A673 (cell line): ENCODE results near the gene MGAT5. TPM values are rescaled to one million over a fixed set of nuclear protein-coding genes. Genes with fewer than 3 reads are reported as not detected.

Experiments
- BruUV-seq: library from RNA; stranded (reverse); fragments of 400-500 nt; replicated peaks from 2 replicates; lab custom pipeline; 2021; lab: Mats Ljungman, UMichigan
- CTCF ChIA-PET: fragments of 300-600 bp; sonication (Branson Sonifier 250); formaldehyde crosslinking; loops from one replicate; lab custom pipeline; 2022; ENCODE audit warnings: antibody characterized with exemption; lab: Charles Lee
- POLR2A ChIA-PET: fragments of 300-600 bp; sonication (Branson Sonifier 250); formaldehyde crosslinking; loops from one replicate; lab custom pipeline; 2022; ENCODE audit warnings: antibody characterized with exemption; ENCODE audit not compliant: low non-redundant PET; lab: Charles Lee
- DNase-seq: peaks from one replicate; pipeline ENCODE4 v3.0.0-alpha.2; 2015; ENCODE audit warnings: low spot score
- H3K27ac ChIP-seq: fragments of 200-600 bp; sonication (generic); 2 replicates; pipeline ENCODE4 v1.5.1; 2016; ENCODE audit warnings: mixed run types, low read depth, mild to moderate bottlenecking, mixed read lengths, antibody characterized with exemption, low read length; ENCODE audit not compliant: poor library complexity, severe bottlenecking
- H3K27me3 ChIP-seq: fragments of 200-600 bp; sonication (generic); replicated peaks from 2 replicates; pipeline ENCODE4 v1.6.1; 2017; ENCODE audit warnings: mixed run types, low read depth, mild to moderate bottlenecking, mixed read lengths, antibody characterized with exemption, low read length; ENCODE audit not compliant: insufficient read depth, poor library complexity
- H3K36me3 ChIP-seq: fragments of 200-600 bp; sonication (generic); 2 replicates; pipeline ENCODE4 v1.6.1; 2016; ENCODE audit warnings: mixed run types, mild to moderate bottlenecking, mixed read lengths, antibody characterized with exemption, low read length; ENCODE audit not compliant: insufficient read depth, poor library complexity, severe bottlenecking
- H3K4me1 ChIP-seq: fragments of 200-600 bp; sonication (generic); 2 replicates; pipeline ENCODE4 v1.6.1; 2017; ENCODE audit warnings: mixed run types, mild to moderate bottlenecking, mixed read lengths, antibody characterized with exemption, low read length; ENCODE audit not compliant: insufficient read depth, poor library complexity, severe bottlenecking
- H3K4me3 ChIP-seq: fragments of 200-600 bp; sonication (generic); 2 replicates; pipeline ENCODE4 v1.5.1; 2016; ENCODE audit warnings: low read depth, mixed run types, mild to moderate bottlenecking, mixed read lengths, low read length; ENCODE audit not compliant: poor library complexity, severe bottlenecking
- H3K9me3 ChIP-seq: fragments of 200-600 bp; sonication (generic); 2 replicates; pipeline ENCODE4 v1.6.1; 2016; ENCODE audit warnings: mixed run types, low read depth, mild to moderate bottlenecking, mixed read lengths, antibody characterized with exemption, low read length; ENCODE audit not compliant: poor library complexity, severe bottlenecking
- CTCF ChIP-seq: fragments of 300-800, 200-600 bp; sonication (generic); conservative IDR thresholded peaks from 2 replicates; pipeline ENCODE4 v1.5.1; 2017; ENCODE audit warnings: low read depth, mild to moderate bottlenecking, antibody characterized with exemption, low read length, moderate library complexity, mixed read lengths
- EZH2 ChIP-seq: fragments of 200-600 bp; sonication (generic); IDR thresholded peaks from 2 replicates; pipeline ENCODE4 v1.6.1; 2017; ENCODE audit warnings: borderline replicate concordance, low read depth, mild to moderate bottlenecking, mixed read lengths, antibody characterized with exemption, low read length; ENCODE audit not compliant: poor library complexity, severe bottlenecking
- intact Hi-C: fragments of 100-400 bp; cut with micrococcal nuclease; formaldehyde crosslinking; loops from one replicate; pipeline ENCODE4 v1.10.0; 2022; ENCODE audit not compliant: unreplicated experiment
- total RNA-seq: library from RNA; stranded (reverse); gene quantifications from 2 replicates; pipeline ENCODE4 v1.2.3, GENCODE V29; 2021

Gene MGAT5
- total RNA-seq, 1 experiment from 2014 or later = 11.0 TPM

GRCh38 chr2:134391751-134392160 is 137.9 kb downstream of the MGAT5 start:
- intact Hi-C loops = no loop called here
- Histone ChIP-seq H3K27ac (no peak overlapping the region), H3K36me3 (no peaks in the 10 kb centered on the region), H3K27me3 (no peaks in the 10 kb centered on the region), H3K4me1 (no peaks in the 10 kb centered on the region), H3K4me3 (no peak overlapping the region), H3K9me3 (no peaks in the 10 kb centered on the region)
- CTCF ChIA-PET = no interaction called here
- BruUV-seq = no TSS peak
- no peak for DNase-seq
- TF ChIP-seq EZH2 = no peak
- POLR2A ChIA-PET = no interaction called here

- BruUV-seq = no TSS peak
- intact Hi-C loops = no loop called here
- ChIA-PET POLR2A (no interaction called here), CTCF (no interaction called here)
- Histone ChIP-seq H3K4me1 (no peaks in the 10 kb centered on the region), H3K9me3 (no peaks in the 10 kb centered on the region), H3K27me3 (no peaks in the 10 kb centered on the region), H3K27ac (no peak overlapping the region), H3K36me3 (no peaks in the 10 kb centered on the region), H3K4me3 (no peak overlapping the region)
- TF ChIP-seq EZH2 (no peak), CTCF (no peak)
- DNase-seq = no peak
Measured at GRCh38 chr2:134392442-134393074, 138.7 kb downstream of the MGAT5 start.

GRCh38 chr2:134393075-134393461 is 139.2 kb downstream of the MGAT5 start:
- ChIA-PET CTCF (no interaction called here), POLR2A (no interaction called here)
- Histone ChIP-seq H3K27ac (no peak overlapping the region), H3K4me1 (no peaks in the 10 kb centered on the region), H3K36me3 (no peaks in the 10 kb centered on the region), H3K9me3 (no peaks in the 10 kb centered on the region), H3K27me3 (no peaks in the 10 kb centered on the region), H3K4me3 (no peak overlapping the region)
- no peak for DNase-seq
- BruUV-seq = no TSS peak
- TF ChIP-seq EZH2 (no peak), CTCF (no peak)
- intact Hi-C loops = no loop called here

- H3K27me3 ChIP-seq = no peaks in the 10 kb centered on the region
- intact Hi-C loops = no loop called here
- no peaks in the 10 kb centered on the region for H3K36me3 ChIP-seq
- no peak for TF ChIP-seq EZH2
- no peak for TF ChIP-seq CTCF
- no peaks in the 10 kb centered on the region for H3K4me1 ChIP-seq
- CTCF ChIA-PET = no interaction called here
- no peaks in the 10 kb centered on the region for H3K9me3 ChIP-seq
- no TSS peak for BruUV-seq
- H3K27ac ChIP-seq = no peak overlapping the region
- no peak overlapping the region for H3K4me3 ChIP-seq
- no peak for DNase-seq
- POLR2A ChIA-PET = no interaction called here
Measured at GRCh38 chr2:134395779-134396178, 141.9 kb downstream of the MGAT5 start.
